Sigmoid colon (tissue), 7 donors: ENCODE results near the gene PDZD7. TPM values are rescaled to one million over a fixed set of nuclear protein-coding genes. Genes with fewer than 3 reads are reported as not detected.

ENCODE experiments used
- DNase-seq: peaks from one replicate; pipeline ENCODE4 v3.0.0-alpha.2; 2019
- H3K27ac ChIP-seq, 4 donors: fragments of 200-600 bp; sonication (generic); one replicate each; pipeline ENCODE4 v1.5.1; 2016 to 2019; ENCODE audit warnings: mild to moderate bottlenecking in 1 of 4
- H3K27me3 ChIP-seq, 3 donors: fragments of 200-600 bp; sonication (generic); one replicate each; pipeline ENCODE4 v1.5.1; 2019; ENCODE audit warnings: mild to moderate bottlenecking in 1 of 3
- H3K36me3 ChIP-seq, 4 donors: fragments of 200-600 bp; sonication (generic); one replicate each; pipeline ENCODE4 v1.5.1; 2016 to 2019
- H3K4me1 ChIP-seq, 4 donors: fragments of 200-600 bp; sonication (generic); one replicate each; pipeline ENCODE4 v1.5.1; 2017 to 2019
- H3K4me3 ChIP-seq, 4 donors: fragments of 200-600 bp; sonication (generic); one replicate each; pipeline ENCODE4 v1.5.1; 2017 to 2019; ENCODE audit warnings: mild to moderate bottlenecking in 2 of 4, moderate library complexity in 1 of 4
- H3K9me3 ChIP-seq, 4 donors: fragments of 200-600 bp in 3 of 4; sonication (generic) in 3 of 4; one replicate each; pipeline versions ENCODE4 v1.5.1 to v1.6.1; 2013 to 2019
- EP300 ChIP-seq, 4 donors: sonication (generic); formaldehyde crosslinking; IDR thresholded peaks; one replicate each; pipeline ENCODE4 v1.6.1; 2017; ENCODE audit warnings: antibody characterized with exemption in 4 of 4
- POLR2A ChIP-seq, 2 donors: fragments of 450-650 bp; IDR thresholded peaks; one replicate each; pipeline ENCODE4 v1.6.1; 2016; ENCODE audit warnings: antibody characterized with exemption in 2 of 2, mild to moderate bottlenecking in 2 of 2, moderate library complexity in 2 of 2
- POLR2AphosphoS5 ChIP-seq, 4 donors: sonication (generic); formaldehyde crosslinking; IDR thresholded peaks; one replicate each; pipeline ENCODE4 v1.6.1; 2017; ENCODE audit warnings: antibody characterized with exemption in 4 of 4
- whole genome bisulfite sequencing, 2 donors: extraction: QIAGEN DNeasy Blood & Tissue Kit; methylation state at CpG; one replicate each; pipeline ENCODE4 v1.1.7; 2013; 5-methylcytosine and 5-hydroxymethylcytosine counted together
- intact Hi-C: fragments of 100-400 bp; cut with DNase I; formaldehyde crosslinking; loops from one replicate; pipeline ENCODE4 v1.15.1; 2023
- polyA plus RNA-seq, 3 donors: library from polyadenylated mRNA; stranded (reverse); fragments of 200-250 nt; gene quantifications; one replicate each; pipeline ENCODE4 v1.2.3, GENCODE V29; 2013
- total RNA-seq, 4 donors: library from RNA; depleted of rRNA; stranded (reverse); fragments of >200 nt; gene quantifications; one replicate each; pipeline ENCODE4 v1.1.0, GENCODE V29; 2016
- TF ChIP-seq, protein P1 (sequence below), 4 experiments: fragments of 450-650 bp in 3 of 4; fragments of 200-600 bp in 1 of 4; IDR thresholded peaks; one replicate each; pipeline ENCODE4 v1.5.1; 2016 to 2019; ENCODE audit warnings: antibody characterized with exemption in 4 of 4, mild to moderate bottlenecking in 3 of 4, moderate library complexity in 2 of 4
- donor health status: healthy with polysubstance abuse.
- donor health status: Bipolar disorder and iron deficiency.
- donor health status: healthy.

The PDZD7 gene
- total and polyA plus RNA-seq, 7 donors = 0.16 to 2.4 (median 0.90) TPM; not detected in 1

DNA sequence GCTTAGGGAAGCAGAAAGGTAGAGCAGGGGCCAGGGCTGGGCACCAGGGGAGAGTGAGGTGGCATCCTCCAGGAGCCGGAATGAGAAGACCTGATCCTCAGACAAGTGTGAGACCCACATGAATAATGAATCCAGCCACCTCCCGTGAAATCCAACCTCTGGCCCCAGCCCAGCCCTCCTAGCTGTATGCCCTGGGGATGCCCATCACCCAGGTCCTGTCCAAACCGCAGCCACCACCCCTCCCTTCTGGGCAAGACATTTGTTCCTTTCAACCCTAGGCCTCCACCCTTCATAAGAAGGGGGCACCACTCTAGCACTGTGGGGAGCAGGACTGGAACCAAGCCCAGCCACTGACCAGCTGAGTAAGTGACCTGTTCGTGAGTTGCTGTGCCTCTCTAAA, 9.7 kb downstream of the PDZD7 start:
- no peak for DNase-seq
- Histone ChIP-seq H3K4me1 (peaks cover 0 to 8% (median 6%) of the 10 kb centered on the region in 4 donors), H3K36me3 (no peaks in the 10 kb centered on the region), H3K27ac (no peak overlapping the region), H3K27me3 (peaks cover 0 to 16% (median 0%) of the 10 kb centered on the region in 3 donors), H3K9me3 (no peaks in the 10 kb centered on the region), H3K4me3 (no peak overlapping the region)
- 88% methylated on average over 4 of the region's 4 CpGs for WGBS, 2 donors
- TF ChIP-seq, protein P1, sequence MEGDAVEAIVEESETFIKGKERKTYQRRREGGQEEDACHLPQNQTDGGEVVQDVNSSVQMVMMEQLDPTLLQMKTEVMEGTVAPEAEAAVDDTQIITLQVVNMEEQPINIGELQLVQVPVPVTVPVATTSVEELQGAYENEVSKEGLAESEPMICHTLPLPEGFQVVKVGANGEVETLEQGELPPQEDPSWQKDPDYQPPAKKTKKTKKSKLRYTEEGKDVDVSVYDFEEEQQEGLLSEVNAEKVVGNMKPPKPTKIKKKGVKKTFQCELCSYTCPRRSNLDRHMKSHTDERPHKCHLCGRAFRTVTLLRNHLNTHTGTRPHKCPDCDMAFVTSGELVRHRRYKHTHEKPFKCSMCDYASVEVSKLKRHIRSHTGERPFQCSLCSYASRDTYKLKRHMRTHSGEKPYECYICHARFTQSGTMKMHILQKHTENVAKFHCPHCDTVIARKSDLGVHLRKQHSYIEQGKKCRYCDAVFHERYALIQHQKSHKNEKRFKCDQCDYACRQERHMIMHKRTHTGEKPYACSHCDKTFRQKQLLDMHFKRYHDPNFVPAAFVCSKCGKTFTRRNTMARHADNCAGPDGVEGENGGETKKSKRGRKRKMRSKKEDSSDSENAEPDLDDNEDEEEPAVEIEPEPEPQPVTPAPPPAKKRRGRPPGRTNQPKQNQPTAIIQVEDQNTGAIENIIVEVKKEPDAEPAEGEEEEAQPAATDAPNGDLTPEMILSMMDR (IDR thresholded peaks at IDR 0.05) = no peak
- TF ChIP-seq EP300 (IDR thresholded peaks at IDR 0.05) (no peak), POLR2AphosphoS5 (IDR thresholded peaks at IDR 0.05) (no peak), POLR2A (IDR thresholded peaks at IDR 0.05) (no peak)
- intact Hi-C loops = no loop called here

DNA sequence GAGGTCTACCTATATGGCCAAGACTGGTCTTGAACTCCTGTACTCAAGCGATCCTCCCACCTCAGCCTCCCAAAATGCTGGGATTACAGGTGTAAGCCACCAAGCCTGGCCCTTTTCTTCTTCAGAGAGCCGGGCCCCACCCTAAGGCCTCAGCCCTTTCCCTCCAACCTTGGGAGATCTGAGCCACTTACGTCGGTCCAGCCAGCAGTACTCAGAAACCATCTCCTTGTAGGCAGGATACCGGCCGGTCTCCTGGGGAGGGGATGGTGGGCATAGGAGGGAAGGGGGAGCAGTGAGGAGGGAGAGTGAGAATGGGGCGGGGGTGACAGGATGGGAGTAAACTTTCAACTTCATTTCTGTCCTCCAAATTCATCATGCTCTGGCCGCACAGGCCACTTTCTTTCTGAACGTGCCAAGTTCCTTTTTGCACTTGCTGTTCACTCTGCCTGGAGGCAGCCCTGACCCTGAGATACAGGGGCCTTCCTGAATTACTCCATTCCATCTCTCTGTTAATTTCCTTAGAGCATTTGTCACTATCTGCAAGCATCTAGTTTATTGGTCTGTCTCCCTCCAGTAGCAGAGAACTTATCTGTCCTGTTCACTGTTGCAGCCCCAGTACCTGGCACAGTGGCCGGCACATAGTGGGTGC, 10.4 kb downstream of the PDZD7 start:
- no peak for TF ChIP-seq POLR2A (IDR thresholded peaks at IDR 0.05)
- TF ChIP-seq, protein P1 (IDR thresholded peaks at IDR 0.05) = no peak
- no peak for TF ChIP-seq EP300 (IDR thresholded peaks at IDR 0.05)
- no peak for TF ChIP-seq POLR2AphosphoS5 (IDR thresholded peaks at IDR 0.05)
- Histone ChIP-seq H3K4me3 (no peak overlapping the region), H3K4me1 (peaks cover 0 to 8% (median 6%) of the 10 kb centered on the region in 4 donors), H3K36me3 (no peaks in the 10 kb centered on the region), H3K27ac (no peak overlapping the region), H3K27me3 (peaks cover 0 to 18% (median 4%) of the 10 kb centered on the region in 3 donors), H3K9me3 (no peaks in the 10 kb centered on the region)
- intact Hi-C loops = no loop called here
- 88 to 89% methylated on average over 10 of the region's 10 CpGs for WGBS, 2 donors
- no peak for DNase-seq

DNA sequence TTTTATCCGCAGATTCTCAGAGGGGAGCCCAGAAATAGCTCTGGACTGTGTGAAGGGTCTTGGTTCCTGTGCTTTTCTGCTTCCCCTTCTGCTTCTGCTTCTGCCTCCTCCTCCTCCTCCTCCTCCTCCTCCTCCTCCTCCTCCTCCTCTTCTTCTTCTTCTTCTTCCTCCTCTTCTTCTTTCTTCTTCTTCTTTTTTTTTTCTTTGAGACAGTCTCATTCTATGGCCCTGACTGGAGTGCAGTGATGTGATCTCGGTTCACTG, 11.6 kb downstream of the PDZD7 start:
- Histone ChIP-seq H3K27me3 (peaks cover 0 to 18% (median 6%) of the 10 kb centered on the region in 3 donors), H3K4me3 (no peak overlapping the region), H3K9me3 (no peaks in the 10 kb centered on the region), H3K27ac (no peak overlapping the region), H3K36me3 (no peaks in the 10 kb centered on the region), H3K4me1 (peaks cover 0 to 8% (median 7%) of the 10 kb centered on the region in 4 donors)
- WGBS, 2 donors = 43 to 55% methylated on average over 2 of the region's 2 CpGs
- intact Hi-C loops = no loop called here
- TF ChIP-seq POLR2A (IDR thresholded peaks at IDR 0.05) (no peak), POLR2AphosphoS5 (IDR thresholded peaks at IDR 0.05) (no peak), EP300 (IDR thresholded peaks at IDR 0.05) (no peak)
- TF ChIP-seq, protein P1 (IDR thresholded peaks at IDR 0.05) = no peak
- no peak for DNase-seq

DNA sequence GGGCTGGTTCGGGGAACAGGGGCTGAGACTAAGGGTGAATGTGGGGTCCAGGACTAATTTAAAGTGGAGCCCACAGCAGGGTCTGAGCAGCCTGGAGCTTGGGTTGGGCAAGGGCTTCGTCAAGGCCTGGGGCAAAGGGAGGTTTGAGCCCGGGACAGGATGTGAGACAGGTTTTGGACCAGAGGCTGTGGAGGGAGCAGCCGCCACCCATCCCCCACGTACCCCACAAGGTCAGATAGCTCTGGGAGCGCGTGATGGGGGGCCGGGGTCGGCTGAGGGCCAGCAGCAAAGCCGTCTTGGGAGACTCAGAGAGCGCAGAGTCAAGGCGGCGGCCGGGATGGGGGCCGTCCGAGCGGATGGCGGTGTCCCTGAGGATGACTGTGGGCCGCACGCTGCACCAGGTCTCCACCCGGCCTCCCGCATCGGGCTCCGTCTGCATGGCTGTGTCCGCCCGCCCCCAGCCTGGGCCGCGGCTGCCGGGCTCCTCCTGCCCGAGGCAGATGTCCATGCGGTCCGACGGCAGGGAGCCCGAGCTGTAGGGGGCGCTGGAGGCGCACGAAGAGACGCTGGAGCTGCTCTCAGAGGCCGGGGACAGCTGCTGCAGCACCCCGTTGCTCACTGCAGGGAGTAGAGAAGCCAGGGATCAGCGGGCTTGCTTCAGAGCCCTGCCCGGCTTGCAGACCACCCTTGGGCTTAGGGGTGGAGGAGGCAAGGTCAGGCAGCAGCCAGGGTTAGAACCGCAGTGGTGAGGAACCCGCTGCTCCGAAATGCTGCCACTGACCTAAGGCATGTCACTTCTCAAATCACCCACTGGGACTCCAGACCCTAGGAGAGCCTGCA, 12.1 kb downstream of the PDZD7 start:
- 25 to 26% methylated on average over 45 of the region's 45 CpGs for WGBS, 2 donors
- Histone ChIP-seq H3K9me3 (no peaks in the 10 kb centered on the region), H3K27me3 (peaks cover 0 to 18% (median 6%) of the 10 kb centered on the region in 3 donors), H3K36me3 (no peaks in the 10 kb centered on the region), H3K27ac (no peak overlapping the region), H3K4me1 (peaks cover 0 to 13% (median 11%) of the 10 kb centered on the region in 4 donors), H3K4me3 (no peak overlapping the region)
- no peak for DNase-seq
- intact Hi-C loops = no loop called here
- TF ChIP-seq, protein P1 (IDR thresholded peaks at IDR 0.05) = peak in 3 of 4 experiments; percentile 23 to 61 (median 39)
- TF ChIP-seq EP300 (IDR thresholded peaks at IDR 0.05) (no peak), POLR2AphosphoS5 (IDR thresholded peaks at IDR 0.05) (no peak)
